GM12874 (cell line): ENCODE measurements around the gene IQSEC3.

Experiments used
- TF ChIP-seq, protein P1 (sequence below): IDR thresholded peaks from 2 replicates; pipeline ENCODE4 v1.5.1; 2011; ENCODE audit warnings: low read depth, mild to moderate bottlenecking, control low read depth, low read length, moderate library complexity; ENCODE audit not compliant: insufficient read depth

The IQSEC3 gene

DNA sequence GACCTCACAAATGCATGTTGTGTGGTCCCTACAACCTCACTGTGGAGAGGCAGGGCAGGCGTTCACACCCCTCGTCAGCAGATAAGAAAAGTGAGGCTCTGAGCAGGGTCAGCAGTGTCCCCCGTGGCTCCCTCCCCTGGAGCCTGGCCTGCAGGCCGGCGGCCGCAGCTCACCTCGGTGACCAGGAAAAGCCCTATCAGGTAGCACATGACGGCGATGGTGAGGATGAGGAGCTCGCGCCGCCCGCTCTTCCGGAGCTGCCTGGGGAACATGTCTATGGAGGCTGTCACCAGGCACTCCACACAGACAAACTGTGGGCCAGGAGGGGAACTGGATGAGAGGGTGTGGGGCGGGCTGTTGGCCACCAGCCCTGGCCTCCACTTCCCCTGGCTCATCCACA is 129.4 kb downstream of the IQSEC3 start:
- TF ChIP-seq, protein P1, sequence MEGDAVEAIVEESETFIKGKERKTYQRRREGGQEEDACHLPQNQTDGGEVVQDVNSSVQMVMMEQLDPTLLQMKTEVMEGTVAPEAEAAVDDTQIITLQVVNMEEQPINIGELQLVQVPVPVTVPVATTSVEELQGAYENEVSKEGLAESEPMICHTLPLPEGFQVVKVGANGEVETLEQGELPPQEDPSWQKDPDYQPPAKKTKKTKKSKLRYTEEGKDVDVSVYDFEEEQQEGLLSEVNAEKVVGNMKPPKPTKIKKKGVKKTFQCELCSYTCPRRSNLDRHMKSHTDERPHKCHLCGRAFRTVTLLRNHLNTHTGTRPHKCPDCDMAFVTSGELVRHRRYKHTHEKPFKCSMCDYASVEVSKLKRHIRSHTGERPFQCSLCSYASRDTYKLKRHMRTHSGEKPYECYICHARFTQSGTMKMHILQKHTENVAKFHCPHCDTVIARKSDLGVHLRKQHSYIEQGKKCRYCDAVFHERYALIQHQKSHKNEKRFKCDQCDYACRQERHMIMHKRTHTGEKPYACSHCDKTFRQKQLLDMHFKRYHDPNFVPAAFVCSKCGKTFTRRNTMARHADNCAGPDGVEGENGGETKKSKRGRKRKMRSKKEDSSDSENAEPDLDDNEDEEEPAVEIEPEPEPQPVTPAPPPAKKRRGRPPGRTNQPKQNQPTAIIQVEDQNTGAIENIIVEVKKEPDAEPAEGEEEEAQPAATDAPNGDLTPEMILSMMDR, result no peak

GRCh38 chr12:196436-196835 is 129.9 kb downstream of the IQSEC3 start:
- TF ChIP-seq, protein P1, result no peak

DNA sequence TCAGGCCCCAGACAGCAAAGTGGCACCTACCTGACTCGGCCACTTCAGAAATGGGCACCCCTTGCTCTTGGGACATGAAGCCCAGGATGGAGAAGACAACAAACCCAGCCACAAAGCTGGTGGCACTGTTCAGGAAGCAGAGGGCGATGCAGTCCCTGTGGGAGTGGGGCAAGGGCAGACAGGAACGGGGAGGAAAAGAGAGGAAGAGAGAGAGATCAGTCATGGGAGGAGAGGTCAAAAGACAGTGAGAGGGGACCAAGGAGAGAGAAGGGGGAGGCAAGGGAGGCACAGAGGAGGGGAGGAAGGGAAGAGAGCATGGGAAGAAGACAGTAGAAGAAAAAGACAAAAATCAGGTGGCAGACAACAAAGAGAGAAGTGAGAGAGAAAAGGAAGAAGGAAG is 130.8 kb downstream of the IQSEC3 start:
- TF ChIP-seq, protein P1, result no peak

DNA sequence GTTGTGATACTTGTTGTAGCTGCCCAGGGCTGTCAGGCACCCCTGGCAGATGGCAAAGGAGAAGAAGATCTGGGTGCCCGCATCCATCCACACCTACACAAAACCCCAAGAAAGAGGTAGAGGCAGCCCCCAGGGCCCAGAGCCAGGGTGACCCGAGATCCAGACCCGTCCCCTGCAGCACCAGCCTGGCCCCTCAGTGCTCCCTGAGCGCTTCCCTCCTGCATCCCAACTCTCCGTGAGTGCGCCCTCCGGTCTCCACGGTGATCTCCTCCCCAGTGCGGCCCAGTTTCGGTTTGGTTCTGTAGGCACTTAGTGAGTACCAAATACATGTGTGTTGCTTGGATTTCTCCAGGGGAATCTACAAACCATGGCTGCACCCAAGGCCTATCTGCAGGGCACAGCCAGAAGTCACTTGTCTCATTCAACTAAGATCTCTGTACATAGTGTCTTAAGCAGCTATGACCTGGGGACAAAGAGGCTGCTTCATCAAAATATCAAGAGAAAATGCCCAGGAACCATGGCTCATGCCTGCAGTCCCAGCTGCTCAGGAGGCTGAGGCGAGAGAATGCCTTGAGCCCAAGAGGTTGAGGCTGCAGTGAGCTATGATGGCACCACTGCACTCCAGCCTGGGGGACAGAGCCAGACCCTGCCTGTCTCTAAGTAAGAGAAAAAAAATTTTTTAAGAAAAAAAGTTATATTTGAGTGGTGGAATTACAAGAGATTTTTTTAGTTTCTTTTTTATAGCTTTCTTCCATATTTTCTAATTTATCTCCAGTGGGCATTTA is 131.5 kb downstream of the IQSEC3 start:
- TF ChIP-seq, protein P1, result no peak

GRCh38 chr12:198705-199104 is 132.1 kb downstream of the IQSEC3 start:
- TF ChIP-seq, protein P1, result no peak

DNA sequence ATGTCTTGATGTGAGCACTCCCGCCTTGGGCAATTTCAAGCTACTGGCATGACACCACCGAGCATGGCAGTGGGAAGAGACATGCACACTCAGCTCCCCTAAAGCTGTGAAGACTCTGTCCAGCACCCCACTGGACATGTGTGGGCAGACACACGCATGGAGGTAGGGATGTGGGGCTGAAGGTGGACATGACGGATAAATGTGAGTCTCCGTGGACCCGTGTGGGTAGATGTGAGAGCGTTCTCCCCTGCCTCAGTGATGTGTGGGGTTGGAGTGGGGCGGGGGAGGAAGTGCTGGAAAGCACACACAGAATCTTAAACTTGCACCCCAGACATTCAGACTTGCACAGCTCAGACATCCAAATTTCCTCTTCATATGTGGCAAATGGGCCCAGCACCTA is 134.8 kb downstream of the IQSEC3 start:
- TF ChIP-seq, protein P1, result no peak

GRCh38 chr12:202081-202731 is 135.6 kb downstream of the IQSEC3 start:
- TF ChIP-seq, protein P1, result no peak
